HG03354 (cell line): ENCODE results near the gene PHRF1.

Source experiments
- ATAC-seq: cut with Tn5 transposase; IDR thresholded peaks from one replicate; pipeline ENCODE4 v1.9.1; 2021; ENCODE audit warnings: mild to moderate bottlenecking; ENCODE audit not compliant: unreplicated experiment, poor library complexity, severe bottlenecking

Gene PHRF1

GRCh38 chr11:624705-625635, 48.7 kb downstream of the PHRF1 start, which contains the start of gene CDHR5:
TSS of gene CDHR5 (minus strand) at chr11:624955. CDS start at chr11:624902, 53 bp downstream.
- no peak for ATAC-seq

GRCh38 chr11:625636-626268, 49.5 kb downstream of the PHRF1 start:
- ATAC-seq = no peak

- no peak for ATAC-seq
Measured at GRCh38 chr11:626475-627307, 50.4 kb downstream of the PHRF1 start, which contains the start of gene SCT. TSS of gene SCT (minus strand) at chr11:627181. CDS start at chr11:627143, 38 bp downstream.

GRCh38 chr11:627308-627576, 51.0 kb downstream of the PHRF1 start:
- ATAC-seq = no peak

- ATAC-seq = no peak
Measured at GRCh38 chr11:628056-628455, 51.8 kb downstream of the PHRF1 start.

GRCh38 chr11:629237-629583, 52.9 kb downstream of the PHRF1 start:
- no peak for ATAC-seq

- no peak for ATAC-seq
Measured at GRCh38 chr11:630871-631270, 54.6 kb downstream of the PHRF1 start.

GRCh38 chr11:635945-636510, 59.8 kb downstream of the PHRF1 start:
- ATAC-seq = no peak

- ATAC-seq = no peak
Measured at GRCh38 chr11:636511-637332, 60.5 kb downstream of the PHRF1 start, which contains the start of gene DRD4. TSS of gene DRD4 (plus strand) at chr11:637269. CDS start at chr11:637305, 36 bp downstream.

GRCh38 chr11:637333-637592, 61.0 kb downstream of the PHRF1 start:
- ATAC-seq = no peak

GRCh38 chr11:637593-638521, 61.6 kb downstream of the PHRF1 start:
- no peak for ATAC-seq

- no peak for ATAC-seq
Measured at GRCh38 chr11:638631-639331, 62.5 kb downstream of the PHRF1 start.

GRCh38 chr11:639332-639955, 63.2 kb downstream of the PHRF1 start:
- no peak for ATAC-seq

- no peak for ATAC-seq
Measured at GRCh38 chr11:640021-640706, 63.9 kb downstream of the PHRF1 start.

- no peak for ATAC-seq
Measured at GRCh38 chr11:641806-642370, 65.6 kb downstream of the PHRF1 start.

- no peak for ATAC-seq
Measured at GRCh38 chr11:643366-643765, 67.1 kb downstream of the PHRF1 start.
